ENCODE measurements around the gene HECW1. TPM values are rescaled to one million over a fixed set of nuclear protein-coding genes. Genes with fewer than 3 reads are reported as not detected.

Gene HECW1
- total and polyA plus RNA-seq, 2 experiments from 2014 or later, result 11.0 to 21.8 TPM

- no peak for TF ChIP-seq ZNF462 (CRISPR knock-in tag; IDR thresholded peaks at IDR 0.05)
These were observed 195.1 kb downstream of the HECW1 start (continued) for GRCh38 chr7:43307522-43307921.

- H3K27ac Mint-ChIP-seq, result no peak overlapping the region
These were observed 196.7 kb downstream of the HECW1 start for GRCh38 chr7:43308913-43309705.

More at GRCh38 chr7:43308913-43309705, 196.7 kb downstream of the HECW1 start:
- Histone ChIP-seq H4K20me1 (replicated peaks; ENCODE audit: insufficient read depth) (no peaks in the 10 kb centered on the region), H3K9me2 (ENCODE audit: insufficient read depth) (no peaks in the 10 kb centered on the region), H2AFZ (no peak overlapping the region), H3K4me3 (no peak overlapping the region), H3K36me3 (ENCODE audit: insufficient read depth) (no peaks in the 10 kb centered on the region; the same call in 1 of the 2 replicates), H3K4me2 (no peak overlapping the region), H3K4me1 (ENCODE audit: insufficient read depth) (peaks cover under 1% of the 10 kb centered on the region; the same call in 1 of the 2 replicates), H3F3A (replicated peaks; ENCODE audit: low read depth) (no peaks in the 10 kb centered on the region), H3K27ac (ENCODE audit: low read depth) (no peak overlapping the region), H3K79me2 (replicated peaks; ENCODE audit: insufficient read depth) (no peaks in the 10 kb centered on the region), H3K27me3 (ENCODE audit: insufficient read depth) (no peaks in the 10 kb centered on the region)
- TF ChIP-seq REST (IDR thresholded peaks at IDR 0.05; ENCODE audit: unreplicated experiment) (no peak), CREB1 (CRISPR knock-in tag; IDR thresholded peaks at IDR 0.05; ENCODE audit: low read depth) (no peak), JUNB (IDR thresholded peaks at IDR 0.05; ENCODE audit: unreplicated experiment) (no peak), NANOG (IDR thresholded peaks at IDR 0.05; ENCODE audit: borderline replicate concordance) (no peak), EZH2phosphoT487 (IDR thresholded peaks at IDR 0.05; ENCODE audit: unreplicated experiment) (no peak), EZH2 (IDR thresholded peaks at IDR 0.05; ENCODE audit: low read depth, unreplicated experiment) (no peak), POLR2AphosphoS5 (IDR thresholded peaks at IDR 0.05; ENCODE audit: low read depth) (no peak)
- ATAC-seq, result peak; percentile 52
- Mint-ChIP-seq H3K4me1 (peaks cover 8% of the 10 kb centered on the region; the same call in 2 of the 3 replicates), H3K27me3 (ENCODE audit: insufficient read depth, low read depth, poor library complexity) (peaks cover 4% of the 10 kb centered on the region), H3K9me3 (no peaks in the 10 kb centered on the region), H3K4me3 (no peak overlapping the region), H3K36me3 (ENCODE audit: low read depth) (no peaks in the 10 kb centered on the region)
- DNase-seq (ENCODE audit: low spot score), result no peak
